GM23338 (cell line): ENCODE results near the gene KLF4. TPM values are rescaled to one million over a fixed set of nuclear protein-coding genes. Genes with fewer than 3 reads are reported as not detected.

Source experiments
- ATAC-seq: fragments of 200-7000 bp; cut with Tn5 transposase; 3 replicates; pipeline ENCODE4 v1.9.1; 2020
- DNase-seq: peaks from one replicate; pipeline ENCODE4 v3.0.0-alpha.2; 2015; ENCODE audit warnings: low spot score
- H2AFZ ChIP-seq: fragments of 200-600 bp; sonication (generic); 2 replicates; pipeline ENCODE4 v1.8.0; 2016; ENCODE audit warnings: antibody characterized with exemption, mild to moderate bottlenecking, moderate library complexity
- H3F3A ChIP-seq: fragments of 200-600 bp; sonication (generic); replicated peaks from 2 replicates; pipeline ENCODE4 v1.8.0; 2017; ENCODE audit warnings: antibody characterized with exemption, mixed run types, low read depth
- H3K27ac ChIP-seq: fragments of 200-600 bp; sonication (generic); 2 replicates; pipeline ENCODE4 v1.6.1; 2016; ENCODE audit warnings: low read depth
- H3K27me3 ChIP-seq: fragments of 200-600 bp; sonication (generic); 2 replicates; pipeline ENCODE4 v1.8.0; 2016; ENCODE audit warnings: mild to moderate bottlenecking, mixed run types, moderate library complexity; ENCODE audit not compliant: insufficient read depth
- H3K36me3 ChIP-seq: fragments of 200-600 bp; sonication (generic); 2 replicates; pipeline ENCODE4 v1.8.0; 2016; ENCODE audit warnings: mild to moderate bottlenecking; ENCODE audit not compliant: insufficient read depth
- H3K4me1 ChIP-seq: fragments of 200-600 bp; sonication (generic); 2 replicates; pipeline ENCODE4 v1.8.0; 2016; ENCODE audit warnings: mild to moderate bottlenecking, moderate library complexity; ENCODE audit not compliant: insufficient read depth
- H3K4me2 ChIP-seq: fragments of 200-600 bp; sonication (generic); 2 replicates; pipeline ENCODE4 v1.7.1; 2017; ENCODE audit warnings: mixed run types
- H3K4me3 ChIP-seq: fragments of 200-600 bp; sonication (generic); 2 replicates; pipeline ENCODE4 v1.6.1; 2016; ENCODE audit warnings: mixed run types
- H3K79me2 ChIP-seq: fragments of 200-600 bp; sonication (generic); replicated peaks from 2 replicates; pipeline ENCODE4 v1.8.0; 2017; ENCODE audit warnings: mild to moderate bottlenecking; ENCODE audit not compliant: insufficient read depth
- H3K9me2 ChIP-seq: fragments of 200-600 bp; sonication (generic); 2 replicates; pipeline ENCODE4 v1.8.0; 2017; ENCODE audit not compliant: insufficient read depth
- H4K20me1 ChIP-seq: fragments of 200-600 bp; sonication (generic); replicated peaks from 2 replicates; pipeline ENCODE4 v1.8.0; 2017; ENCODE audit warnings: mild to moderate bottlenecking; ENCODE audit not compliant: insufficient read depth
- H3K27ac Mint-ChIP-seq: 2 replicates; pipeline ENCODE4 v1.8.0; 2020; ENCODE audit warnings: inconsistent platforms, mild to moderate bottlenecking, moderate library complexity, mixed read lengths
- H3K27me3 Mint-ChIP-seq: 3 replicates; pipeline ENCODE4 v1.8.0; 2022; ENCODE audit warnings: low read depth, mild to moderate bottlenecking, moderate library complexity, mixed read lengths, inconsistent platforms; ENCODE audit not compliant: insufficient read depth, poor library complexity
- H3K36me3 Mint-ChIP-seq: 3 replicates; pipeline ENCODE4 v1.8.0; 2021; ENCODE audit warnings: low read depth, mild to moderate bottlenecking, inconsistent platforms, moderate library complexity, mixed read lengths
- H3K4me1 Mint-ChIP-seq: 3 replicates; pipeline ENCODE4 v1.8.0; 2020; ENCODE audit warnings: mild to moderate bottlenecking, inconsistent platforms, mixed read lengths
- H3K4me3 Mint-ChIP-seq: 3 replicates; pipeline ENCODE4 v1.8.0; 2021; ENCODE audit warnings: moderate library complexity, mild to moderate bottlenecking, inconsistent platforms, mixed read lengths
- H3K9me3 Mint-ChIP-seq: 3 replicates; pipeline ENCODE4 v1.8.0; 2020; ENCODE audit warnings: moderate library complexity, mild to moderate bottlenecking, inconsistent platforms, mixed read lengths
- CREB1 ChIP-seq: fragments of 250-450 bp; sonication (Bioruptor Pico); IDR thresholded peaks from 2 replicates; pipeline ENCODE4 v1.5.0; 2020; ENCODE audit warnings: low read depth, mild to moderate bottlenecking, moderate library complexity
- EZH2 ChIP-seq: fragments of 200-600 bp; sonication (generic); IDR thresholded peaks from one replicate; pipeline ENCODE4 v1.8.0; 2017; ENCODE audit warnings: antibody characterized with exemption, mild to moderate bottlenecking, low read depth; ENCODE audit not compliant: unreplicated experiment
- EZH2phosphoT487 ChIP-seq: fragments of 200-600 bp; sonication (generic); IDR thresholded peaks from one replicate; pipeline ENCODE4 v1.8.1; 2018; ENCODE audit warnings: antibody characterized with exemption; ENCODE audit not compliant: unreplicated experiment
- JUNB ChIP-seq: IDR thresholded peaks from one replicate; pipeline ENCODE4 v1.6.1; 2016; ENCODE audit warnings: antibody characterized with exemption; ENCODE audit not compliant: unreplicated experiment
- NANOG ChIP-seq: IDR thresholded peaks from 2 replicates; pipeline ENCODE4 v1.6.1; 2016; ENCODE audit warnings: antibody characterized with exemption, borderline replicate concordance
- POLR2AphosphoS5 ChIP-seq: IDR thresholded peaks from 2 replicates; pipeline ENCODE4 v1.6.1; 2016; ENCODE audit warnings: antibody characterized with exemption, low read depth
- STAT1 ChIP-seq: IDR thresholded peaks from one replicate; pipeline ENCODE4 v1.6.1; 2016; ENCODE audit warnings: antibody characterized with exemption; ENCODE audit not compliant: unreplicated experiment
- ZNF114 ChIP-seq: fragments of 250-450 bp; sonication (Bioruptor Pico); IDR thresholded peaks from 2 replicates; pipeline ENCODE4 v1.5.0; 2020; ENCODE audit warnings: mild to moderate bottlenecking, moderate library complexity
- ZNF331 ChIP-seq: fragments of 250-450 bp; sonication (Bioruptor Pico); IDR thresholded peaks from 2 replicates; pipeline ENCODE4 v1.5.0; 2020; ENCODE audit warnings: low read depth, mild to moderate bottlenecking, moderate library complexity
- polyA plus RNA-seq: library from polyadenylated mRNA; unstranded; fragments of >200 nt; fragmentation: Nextera tagmentation; extraction: Ambion mirVana; gene quantifications from 2 replicates; pipeline ENCODE4 v1.2.1, GENCODE V29; 2016
- total RNA-seq: library from RNA; depleted of rRNA; stranded (reverse); fragments of >200 nt; shearing (Covaris generic); gene quantifications from 2 replicates; pipeline ENCODE4 v1.2.3, GENCODE V29; 2014
- TF ChIP-seq, protein P1 (sequence below), 2 experiments: fragments of 200-600 bp in 1 of 2; sonication (generic) in 1 of 2; conservative IDR thresholded peaks; 2 replicates each; pipeline versions ENCODE4 v1.5.1 to v1.6.1; 2016 to 2017; ENCODE audit warnings: antibody characterized with exemption in 2 of 2, low read depth in 2 of 2, mild to moderate bottlenecking in 2 of 2, moderate library complexity in 1 of 2
- TF ChIP-seq, protein P2 (sequence below): IDR thresholded peaks from one replicate; pipeline ENCODE4 v1.6.1; 2018; ENCODE audit warnings: antibody characterized with exemption; ENCODE audit not compliant: unreplicated experiment
- TF ChIP-seq, protein P3 (sequence below): fragments of 250-450 bp; sonication (Bioruptor Pico); IDR thresholded peaks from 2 replicates; pipeline ENCODE4 v1.5.0; 2020; ENCODE audit warnings: mild to moderate bottlenecking, moderate library complexity
- TF ChIP-seq, protein P4 (sequence below): IDR thresholded peaks from 2 replicates; pipeline ENCODE4 v1.6.1; 2016; ENCODE audit warnings: antibody characterized with exemption

KLF4 gene
- total and polyA plus RNA-seq, 2 experiments from 2014 or later: 8.3 to 29.8 TPM

DNA sequence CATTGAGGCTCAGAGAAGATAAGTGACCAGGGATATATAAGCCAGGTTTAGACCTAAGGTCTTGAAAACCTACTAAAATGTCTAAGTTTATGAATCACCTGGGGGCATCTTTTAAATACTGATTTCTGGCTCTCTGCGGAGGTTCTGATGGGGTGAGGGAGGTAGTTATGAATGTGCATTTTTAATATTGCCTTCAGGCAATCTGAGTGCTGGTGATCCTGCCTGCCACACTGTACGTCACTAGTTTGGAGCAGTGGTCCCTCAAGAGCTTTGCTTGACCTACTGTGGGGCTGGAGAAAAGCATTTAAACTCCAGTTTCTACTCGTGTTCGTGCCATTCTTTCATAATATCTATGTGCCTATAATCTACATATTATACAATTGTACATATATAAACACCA, 36.1 kb downstream of the KLF4 start:
- Histone ChIP-seq H3K79me2 (no peaks in the 10 kb centered on the region), H3K4me3 (no peak overlapping the region), H3K4me2 (no peak overlapping the region), H3K36me3 (no peaks in the 10 kb centered on the region), H2AFZ (no peak overlapping the region), H3K27ac (no peak overlapping the region), H3K9me2 (no peaks in the 10 kb centered on the region), H3F3A (no peaks in the 10 kb centered on the region), H4K20me1 (no peaks in the 10 kb centered on the region), H3K4me1 (no peaks in the 10 kb centered on the region), H3K27me3 (no peaks in the 10 kb centered on the region)
- no peak for TF ChIP-seq CREB1 (CRISPR knock-in tag)
- TF ChIP-seq NANOG: no peak
- no peak for TF ChIP-seq ZNF114 (CRISPR knock-in tag)
- no peak for TF ChIP-seq JUNB
- no peak for TF ChIP-seq STAT1
- TF ChIP-seq, protein P1, sequence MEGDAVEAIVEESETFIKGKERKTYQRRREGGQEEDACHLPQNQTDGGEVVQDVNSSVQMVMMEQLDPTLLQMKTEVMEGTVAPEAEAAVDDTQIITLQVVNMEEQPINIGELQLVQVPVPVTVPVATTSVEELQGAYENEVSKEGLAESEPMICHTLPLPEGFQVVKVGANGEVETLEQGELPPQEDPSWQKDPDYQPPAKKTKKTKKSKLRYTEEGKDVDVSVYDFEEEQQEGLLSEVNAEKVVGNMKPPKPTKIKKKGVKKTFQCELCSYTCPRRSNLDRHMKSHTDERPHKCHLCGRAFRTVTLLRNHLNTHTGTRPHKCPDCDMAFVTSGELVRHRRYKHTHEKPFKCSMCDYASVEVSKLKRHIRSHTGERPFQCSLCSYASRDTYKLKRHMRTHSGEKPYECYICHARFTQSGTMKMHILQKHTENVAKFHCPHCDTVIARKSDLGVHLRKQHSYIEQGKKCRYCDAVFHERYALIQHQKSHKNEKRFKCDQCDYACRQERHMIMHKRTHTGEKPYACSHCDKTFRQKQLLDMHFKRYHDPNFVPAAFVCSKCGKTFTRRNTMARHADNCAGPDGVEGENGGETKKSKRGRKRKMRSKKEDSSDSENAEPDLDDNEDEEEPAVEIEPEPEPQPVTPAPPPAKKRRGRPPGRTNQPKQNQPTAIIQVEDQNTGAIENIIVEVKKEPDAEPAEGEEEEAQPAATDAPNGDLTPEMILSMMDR (conservative IDR thresholded peaks at IDR 0.05; ENCODE audit: low read depth in 2 of 2): no peak
- TF ChIP-seq EZH2phosphoT487: no peak
- TF ChIP-seq ZNF331 (CRISPR knock-in tag): no peak
- TF ChIP-seq, protein P2, sequence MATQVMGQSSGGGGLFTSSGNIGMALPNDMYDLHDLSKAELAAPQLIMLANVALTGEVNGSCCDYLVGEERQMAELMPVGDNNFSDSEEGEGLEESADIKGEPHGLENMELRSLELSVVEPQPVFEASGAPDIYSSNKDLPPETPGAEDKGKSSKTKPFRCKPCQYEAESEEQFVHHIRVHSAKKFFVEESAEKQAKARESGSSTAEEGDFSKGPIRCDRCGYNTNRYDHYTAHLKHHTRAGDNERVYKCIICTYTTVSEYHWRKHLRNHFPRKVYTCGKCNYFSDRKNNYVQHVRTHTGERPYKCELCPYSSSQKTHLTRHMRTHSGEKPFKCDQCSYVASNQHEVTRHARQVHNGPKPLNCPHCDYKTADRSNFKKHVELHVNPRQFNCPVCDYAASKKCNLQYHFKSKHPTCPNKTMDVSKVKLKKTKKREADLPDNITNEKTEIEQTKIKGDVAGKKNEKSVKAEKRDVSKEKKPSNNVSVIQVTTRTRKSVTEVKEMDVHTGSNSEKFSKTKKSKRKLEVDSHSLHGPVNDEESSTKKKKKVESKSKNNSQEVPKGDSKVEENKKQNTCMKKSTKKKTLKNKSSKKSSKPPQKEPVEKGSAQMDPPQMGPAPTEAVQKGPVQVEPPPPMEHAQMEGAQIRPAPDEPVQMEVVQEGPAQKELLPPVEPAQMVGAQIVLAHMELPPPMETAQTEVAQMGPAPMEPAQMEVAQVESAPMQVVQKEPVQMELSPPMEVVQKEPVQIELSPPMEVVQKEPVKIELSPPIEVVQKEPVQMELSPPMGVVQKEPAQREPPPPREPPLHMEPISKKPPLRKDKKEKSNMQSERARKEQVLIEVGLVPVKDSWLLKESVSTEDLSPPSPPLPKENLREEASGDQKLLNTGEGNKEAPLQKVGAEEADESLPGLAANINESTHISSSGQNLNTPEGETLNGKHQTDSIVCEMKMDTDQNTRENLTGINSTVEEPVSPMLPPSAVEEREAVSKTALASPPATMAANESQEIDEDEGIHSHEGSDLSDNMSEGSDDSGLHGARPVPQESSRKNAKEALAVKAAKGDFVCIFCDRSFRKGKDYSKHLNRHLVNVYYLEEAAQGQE: no peak
- TF ChIP-seq, protein P3, sequence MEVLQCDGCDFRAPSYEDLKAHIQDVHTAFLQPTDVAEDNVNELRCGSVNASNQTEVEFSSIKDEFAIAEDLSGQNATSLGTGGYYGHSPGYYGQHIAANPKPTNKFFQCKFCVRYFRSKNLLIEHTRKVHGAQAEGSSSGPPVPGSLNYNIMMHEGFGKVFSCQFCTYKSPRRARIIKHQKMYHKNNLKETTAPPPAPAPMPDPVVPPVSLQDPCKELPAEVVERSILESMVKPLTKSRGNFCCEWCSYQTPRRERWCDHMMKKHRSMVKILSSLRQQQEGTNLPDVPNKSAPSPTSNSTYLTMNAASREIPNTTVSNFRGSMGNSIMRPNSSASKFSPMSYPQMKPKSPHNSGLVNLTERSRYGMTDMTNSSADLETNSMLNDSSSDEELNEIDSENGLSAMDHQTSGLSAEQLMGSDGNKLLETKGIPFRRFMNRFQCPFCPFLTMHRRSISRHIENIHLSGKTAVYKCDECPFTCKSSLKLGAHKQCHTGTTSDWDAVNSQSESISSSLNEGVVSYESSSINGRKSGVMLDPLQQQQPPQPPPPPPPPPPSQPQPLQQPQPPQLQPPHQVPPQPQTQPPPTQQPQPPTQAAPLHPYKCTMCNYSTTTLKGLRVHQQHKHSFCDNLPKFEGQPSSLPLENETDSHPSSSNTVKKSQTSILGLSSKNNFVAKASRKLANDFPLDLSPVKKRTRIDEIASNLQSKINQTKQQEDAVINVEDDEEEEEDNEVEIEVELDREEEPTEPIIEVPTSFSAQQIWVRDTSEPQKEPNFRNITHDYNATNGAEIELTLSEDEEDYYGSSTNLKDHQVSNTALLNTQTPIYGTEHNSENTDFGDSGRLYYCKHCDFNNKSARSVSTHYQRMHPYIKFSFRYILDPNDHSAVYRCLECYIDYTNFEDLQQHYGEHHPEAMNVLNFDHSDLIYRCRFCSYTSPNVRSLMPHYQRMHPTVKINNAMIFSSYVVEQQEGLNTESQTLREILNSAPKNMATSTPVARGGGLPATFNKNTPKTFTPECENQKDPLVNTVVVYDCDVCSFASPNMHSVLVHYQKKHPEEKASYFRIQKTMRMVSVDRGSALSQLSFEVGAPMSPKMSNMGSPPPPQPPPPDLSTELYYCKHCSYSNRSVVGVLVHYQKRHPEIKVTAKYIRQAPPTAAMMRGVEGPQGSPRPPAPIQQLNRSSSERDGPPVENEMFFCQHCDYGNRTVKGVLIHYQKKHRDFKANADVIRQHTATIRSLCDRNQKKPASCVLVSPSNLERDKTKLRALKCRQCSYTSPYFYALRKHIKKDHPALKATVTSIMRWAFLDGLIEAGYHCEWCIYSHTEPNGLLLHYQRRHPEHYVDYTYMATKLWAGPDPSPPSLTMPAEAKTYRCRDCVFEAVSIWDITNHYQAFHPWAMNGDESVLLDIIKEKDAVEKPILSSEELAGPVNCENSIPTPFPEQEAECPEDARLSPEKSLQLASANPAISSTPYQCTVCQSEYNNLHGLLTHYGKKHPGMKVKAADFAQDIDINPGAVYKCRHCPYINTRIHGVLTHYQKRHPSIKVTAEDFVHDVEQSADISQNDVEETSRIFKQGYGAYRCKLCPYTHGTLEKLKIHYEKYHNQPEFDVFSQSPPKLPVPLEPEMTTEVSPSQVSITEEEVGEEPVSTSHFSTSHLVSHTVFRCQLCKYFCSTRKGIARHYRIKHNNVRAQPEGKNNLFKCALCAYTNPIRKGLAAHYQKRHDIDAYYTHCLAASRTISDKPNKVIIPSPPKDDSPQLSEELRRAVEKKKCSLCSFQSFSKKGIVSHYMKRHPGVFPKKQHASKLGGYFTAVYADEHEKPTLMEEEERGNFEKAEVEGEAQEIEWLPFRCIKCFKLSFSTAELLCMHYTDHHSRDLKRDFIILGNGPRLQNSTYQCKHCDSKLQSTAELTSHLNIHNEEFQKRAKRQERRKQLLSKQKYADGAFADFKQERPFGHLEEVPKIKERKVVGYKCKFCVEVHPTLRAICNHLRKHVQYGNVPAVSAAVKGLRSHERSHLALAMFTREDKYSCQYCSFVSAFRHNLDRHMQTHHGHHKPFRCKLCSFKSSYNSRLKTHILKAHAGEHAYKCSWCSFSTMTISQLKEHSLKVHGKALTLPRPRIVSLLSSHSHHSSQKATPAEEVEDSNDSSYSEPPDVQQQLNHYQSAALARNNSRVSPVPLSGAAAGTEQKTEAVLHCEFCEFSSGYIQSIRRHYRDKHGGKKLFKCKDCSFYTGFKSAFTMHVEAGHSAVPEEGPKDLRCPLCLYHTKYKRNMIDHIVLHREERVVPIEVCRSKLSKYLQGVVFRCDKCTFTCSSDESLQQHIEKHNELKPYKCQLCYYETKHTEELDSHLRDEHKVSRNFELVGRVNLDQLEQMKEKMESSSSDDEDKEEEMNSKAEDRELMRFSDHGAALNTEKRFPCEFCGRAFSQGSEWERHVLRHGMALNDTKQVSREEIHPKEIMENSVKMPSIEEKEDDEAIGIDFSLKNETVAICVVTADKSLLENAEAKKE (CRISPR knock-in tag): no peak
- TF ChIP-seq, protein P4, sequence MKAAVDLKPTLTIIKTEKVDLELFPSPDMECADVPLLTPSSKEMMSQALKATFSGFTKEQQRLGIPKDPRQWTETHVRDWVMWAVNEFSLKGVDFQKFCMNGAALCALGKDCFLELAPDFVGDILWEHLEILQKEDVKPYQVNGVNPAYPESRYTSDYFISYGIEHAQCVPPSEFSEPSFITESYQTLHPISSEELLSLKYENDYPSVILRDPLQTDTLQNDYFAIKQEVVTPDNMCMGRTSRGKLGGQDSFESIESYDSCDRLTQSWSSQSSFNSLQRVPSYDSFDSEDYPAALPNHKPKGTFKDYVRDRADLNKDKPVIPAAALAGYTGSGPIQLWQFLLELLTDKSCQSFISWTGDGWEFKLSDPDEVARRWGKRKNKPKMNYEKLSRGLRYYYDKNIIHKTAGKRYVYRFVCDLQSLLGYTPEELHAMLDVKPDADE: no peak
- no peak for TF ChIP-seq POLR2AphosphoS5
- no peak for TF ChIP-seq EZH2
- Mint-ChIP-seq H3K27me3 (peaks cover 3% of the 10 kb centered on the region), H3K36me3 (no peaks in the 10 kb centered on the region), H3K27ac (no peak overlapping the region), H3K4me1 (no peaks in the 10 kb centered on the region), H3K9me3 (no peaks in the 10 kb centered on the region), H3K4me3 (no peak overlapping the region)
- DNase-seq (no peak), ATAC-seq (no peak)
